PFSK-1 (cell line): ENCODE results near the gene CEACAM7.

Experiments
- FOXP2 ChIP-seq: optimal IDR thresholded peaks from 2 replicates; pipeline ENCODE3; 2011; ENCODE audit warnings: borderline replicate concordance, control low read depth, inconsistent platforms; ENCODE audit not compliant: insufficient read depth; ENCODE audit errors: extremely low read length, extremely low read depth
- POLR2AphosphoS5 ChIP-seq: IDR thresholded peaks from 2 replicates; pipeline ENCODE4 v1.6.1; 2012; ENCODE audit warnings: low read depth, mild to moderate bottlenecking, control low read depth, low read length, moderate library complexity
- REST ChIP-seq, 2 experiments: IDR thresholded peaks; 2 replicates each; pipeline versions ENCODE4 v1.6.1 to v1.8.0; 2011 to 2012; ENCODE audit warnings: low read depth in 2 of 2, low read length in 2 of 2, control low read depth in 1 of 2, inconsistent platforms in 1 of 2, mild to moderate bottlenecking in 1 of 2, moderate library complexity in 1 of 2; ENCODE audit not compliant: insufficient read depth in 1 of 2
- SIN3A ChIP-seq: IDR thresholded peaks from 2 replicates; pipeline ENCODE4 v1.6.1; 2012; ENCODE audit warnings: mild to moderate bottlenecking, low read length, moderate library complexity, borderline replicate concordance; ENCODE audit not compliant: insufficient read depth
- TAF1 ChIP-seq: IDR thresholded peaks from 2 replicates; pipeline ENCODE4 v1.6.1; 2012; ENCODE audit warnings: low read length, control low read depth, borderline replicate concordance; ENCODE audit not compliant: insufficient read depth

DNA sequence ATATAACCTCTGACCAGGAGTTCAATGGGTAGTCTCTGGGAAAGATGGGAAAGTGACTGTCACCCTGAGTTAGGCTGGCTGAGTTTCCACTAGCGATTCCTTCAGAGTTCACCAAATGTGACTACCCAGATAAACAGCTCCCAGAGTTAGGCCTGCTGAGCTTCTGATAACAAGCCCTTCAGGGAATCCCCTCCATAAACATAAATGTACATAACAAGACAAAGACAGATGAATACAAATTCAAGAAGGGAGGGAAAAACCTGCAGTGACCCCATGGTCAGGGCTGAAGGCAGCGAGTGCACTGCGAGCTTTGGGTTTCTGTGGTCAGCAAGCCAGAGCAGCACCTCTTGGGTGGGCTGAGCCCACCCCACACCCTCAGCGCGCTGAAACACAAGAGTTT, 35.8 kb downstream of the CEACAM7 start:
- no peak for TF ChIP-seq POLR2AphosphoS5
- no peak for TF ChIP-seq TAF1
- no peak for TF ChIP-seq REST (IDR thresholded peaks at IDR 0.05; ENCODE audit: insufficient read depth in 1 of 2, low read depth in 2 of 2, low read length in 2 of 2)
- TF ChIP-seq SIN3A: no peak
- TF ChIP-seq FOXP2: no peak
